Astrocyte (in vitro differentiated cells and primary cell): ENCODE results near the gene CERT1. TPM values are rescaled to one million over a fixed set of nuclear protein-coding genes. Genes with fewer than 3 reads are reported as not detected.
"Not testable (repeated sequence)": the region's sequence is repeated elsewhere in the genome, so short reads cannot be mapped to it uniquely, and the experiment has no call there.

Source experiments
- DNase-seq: peaks from one replicate; pipeline ENCODE4 v3.0.0-alpha.2; 2010; ENCODE audit warnings: low read depth
- FAIRE-seq: peaks from 2 replicates; lab custom pipeline; 2011; peaks lifted over from hg19 to GRCh38; lab: Jason Lieb, UNC
- H2AFZ ChIP-seq: 2 replicates; pipeline ENCODE4 v1.6.0; 2012; ENCODE audit warnings: low read depth, low read length, inconsistent platforms
- H3K27ac ChIP-seq: 2 replicates; pipeline ENCODE4 v1.5.1; 2011; ENCODE audit warnings: low read depth, low read length, inconsistent platforms
- H3K27me3 ChIP-seq: 2 replicates; pipeline ENCODE4 v1.6.0; 2011; ENCODE audit warnings: low read length, inconsistent platforms; ENCODE audit not compliant: insufficient read depth
- H3K36me3 ChIP-seq: 2 replicates; pipeline ENCODE4 v1.5.1; 2011; ENCODE audit warnings: low read length, inconsistent platforms; ENCODE audit not compliant: insufficient read depth
- H3K4me1 ChIP-seq: 2 replicates; pipeline ENCODE4 v1.5.1; 2011; ENCODE audit warnings: low read length, inconsistent platforms; ENCODE audit not compliant: insufficient read depth
- H3K4me2 ChIP-seq: 2 replicates; pipeline ENCODE4 v1.6.0; 2012; ENCODE audit warnings: low read length, inconsistent platforms
- H3K4me3 ChIP-seq: 2 replicates; pipeline ENCODE4 v1.5.1; 2011; ENCODE audit warnings: low read depth, mild to moderate bottlenecking, low read length, inconsistent platforms; ENCODE audit not compliant: insufficient read depth
- H3K79me2 ChIP-seq: 2 replicates; pipeline ENCODE4 v1.6.0; 2012; ENCODE audit warnings: mild to moderate bottlenecking, low read length, inconsistent platforms; ENCODE audit not compliant: insufficient read depth
- H3K9ac ChIP-seq: 2 replicates; pipeline ENCODE4 v1.6.0; 2012; ENCODE audit warnings: mild to moderate bottlenecking, low read length, inconsistent platforms
- H3K9me3 ChIP-seq: 2 replicates; pipeline ENCODE4 v1.5.1; 2012; ENCODE audit warnings: low read depth, mild to moderate bottlenecking, low read length, inconsistent platforms; ENCODE audit not compliant: insufficient read depth
- H4K20me1 ChIP-seq: 2 replicates; pipeline ENCODE4 v1.6.0; 2012; ENCODE audit warnings: low read length, inconsistent platforms; ENCODE audit not compliant: insufficient read depth
- H3K27ac Mint-ChIP-seq: one replicate; pipeline ENCODE4 v1.8.0; 2021; ENCODE audit warnings: mild to moderate bottlenecking, mixed read lengths; ENCODE audit not compliant: unreplicated experiment
- H3K27me3 Mint-ChIP-seq: one replicate; pipeline ENCODE4 v1.8.0; 2021; ENCODE audit warnings: low read depth, mixed read lengths; ENCODE audit not compliant: unreplicated experiment
- H3K36me3 Mint-ChIP-seq: one replicate; pipeline ENCODE4 v1.8.0; 2021; ENCODE audit warnings: low read depth, mixed read lengths; ENCODE audit not compliant: unreplicated experiment
- H3K4me1 Mint-ChIP-seq: one replicate; pipeline ENCODE4 v1.8.0; 2021; ENCODE audit warnings: low read depth, mixed read lengths; ENCODE audit not compliant: unreplicated experiment
- H3K4me3 Mint-ChIP-seq: one replicate; pipeline ENCODE4 v1.8.0; 2021; ENCODE audit warnings: mild to moderate bottlenecking, moderate library complexity, mixed read lengths; ENCODE audit not compliant: unreplicated experiment
- H3K9me3 Mint-ChIP-seq: one replicate; pipeline ENCODE4 v1.8.0; 2021; ENCODE audit warnings: mild to moderate bottlenecking, mixed read lengths; ENCODE audit not compliant: unreplicated experiment
- CTCF ChIP-seq: IDR thresholded peaks from 2 replicates; pipeline ENCODE4 v1.5.1; 2011; ENCODE audit warnings: low read depth, mild to moderate bottlenecking, inconsistent platforms, low read length, moderate library complexity; ENCODE audit not compliant: insufficient read depth
- EZH2 ChIP-seq: IDR thresholded peaks from 2 replicates; pipeline ENCODE4 v1.6.1; 2012; ENCODE audit warnings: mild to moderate bottlenecking, low read length, inconsistent platforms; ENCODE audit not compliant: insufficient read depth
- total RNA-seq: library from RNA; stranded (reverse); gene quantifications from 2 replicates; pipeline ENCODE4 v1.2.1, GENCODE V29; 2021

CERT1 gene
- total RNA-seq, 1 donor from 2014 or later = 29.6 TPM

DNA sequence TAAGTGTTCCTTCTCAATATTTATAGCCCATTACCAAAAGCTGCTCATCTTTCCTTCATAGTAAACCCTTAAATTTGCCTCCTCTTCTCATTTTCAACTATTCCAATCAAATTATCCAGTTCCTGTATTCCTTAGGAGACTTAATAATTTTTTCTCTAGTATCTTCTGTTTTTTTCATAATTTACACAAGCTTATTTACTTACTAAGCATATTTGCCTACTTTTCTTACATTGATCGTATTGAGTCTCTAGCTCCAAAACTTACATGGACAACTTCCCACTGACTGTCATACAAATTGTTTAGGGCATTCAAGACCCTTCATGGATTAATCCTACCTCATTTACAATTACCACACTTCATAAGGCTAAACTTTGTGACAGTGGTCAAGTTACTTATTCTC is 3.6 kb downstream of the CERT1 start:
- H3K27me3 ChIP-seq = no peaks in the 10 kb centered on the region
- H3K36me3 Mint-ChIP-seq = no peaks in the 10 kb centered on the region
- H3K4me1 ChIP-seq = no peaks in the 10 kb centered on the region
- H2AFZ ChIP-seq = no peak overlapping the region
- H4K20me1 ChIP-seq = peaks cover 37% of the 10 kb centered on the region
- no peak overlapping the region for H3K27ac ChIP-seq
- H3K4me3 ChIP-seq = no peak overlapping the region
- no peaks in the 10 kb centered on the region for H3K27me3 Mint-ChIP-seq
- peaks cover 72% of the 10 kb centered on the region for H3K79me2 ChIP-seq
- no peak overlapping the region for H3K9ac ChIP-seq
- H3K9me3 Mint-ChIP-seq = no peaks in the 10 kb centered on the region
- DNase-seq = no peak
- no peak overlapping the region for H3K4me2 ChIP-seq
- H3K36me3 ChIP-seq = no peaks in the 10 kb centered on the region
- no peak for FAIRE-seq
- no peaks in the 10 kb centered on the region for H3K9me3 ChIP-seq
- H3K27ac Mint-ChIP-seq = no peak overlapping the region
- peaks cover 15% of the 10 kb centered on the region for H3K4me1 Mint-ChIP-seq
- no peak overlapping the region for H3K4me3 Mint-ChIP-seq
- TF ChIP-seq CTCF = no peak
- TF ChIP-seq EZH2 = no peak

DNA sequence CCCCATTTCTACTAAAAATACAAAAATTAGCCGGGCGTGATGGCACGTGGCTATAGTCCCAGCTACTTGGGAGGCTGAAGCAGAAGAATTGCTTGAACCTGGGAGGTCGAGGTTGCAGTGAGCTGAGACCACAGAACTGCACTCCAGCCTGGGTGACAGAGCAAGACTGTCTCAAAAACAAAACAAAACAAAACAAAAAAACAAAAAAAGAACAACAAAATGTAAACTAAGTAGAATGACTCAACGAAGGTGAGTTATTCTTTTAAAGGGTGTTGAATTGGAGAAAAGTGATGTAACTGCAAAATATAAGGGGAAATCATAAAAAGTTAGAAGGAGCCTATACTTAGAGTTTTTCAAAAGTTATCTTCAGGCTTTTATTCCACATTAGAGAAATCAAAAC is 6.3 kb downstream of the CERT1 start:
- not testable (repeated sequence) for FAIRE-seq, H3K4me1 ChIP-seq, H2AFZ ChIP-seq, H3K27ac ChIP-seq, H3K9ac ChIP-seq, H3K36me3 Mint-ChIP-seq, H3K9me3 Mint-ChIP-seq, H3K4me2 ChIP-seq, H3K9me3 ChIP-seq, H3K27me3 Mint-ChIP-seq, H3K27ac Mint-ChIP-seq, H3K4me3 Mint-ChIP-seq, H3K27me3 ChIP-seq, H3K4me3 ChIP-seq, H3K36me3 ChIP-seq, DNase-seq
- Histone ChIP-seq H4K20me1 (peaks cover 39% of the 10 kb centered on the region), H3K79me2 (peaks cover 56% of the 10 kb centered on the region)
- peaks cover 10% of the 10 kb centered on the region for H3K4me1 Mint-ChIP-seq

- H3K36me3 Mint-ChIP-seq = peaks cover 10% of the 10 kb centered on the region
These were observed 12.6 kb downstream of the CERT1 start for GRCh38 chr5:75498875-75499274.

More at GRCh38 chr5:75498875-75499274, 12.6 kb downstream of the CERT1 start:
- H3K4me2 ChIP-seq, H3K36me3 ChIP-seq, H3K4me1 ChIP-seq, H3K4me3 ChIP-seq, H3K4me1 Mint-ChIP-seq, H3K9me3 Mint-ChIP-seq, H3K27me3 ChIP-seq, H3K9me3 ChIP-seq, FAIRE-seq, H3K27ac Mint-ChIP-seq, DNase-seq, H3K27ac ChIP-seq, H3K27me3 Mint-ChIP-seq, H3K9ac ChIP-seq, H2AFZ ChIP-seq, H3K4me3 Mint-ChIP-seq: not testable (repeated sequence)
- H4K20me1 ChIP-seq = peaks cover 27% of the 10 kb centered on the region
- peaks cover 21% of the 10 kb centered on the region for H3K79me2 ChIP-seq
